Choroid plexus epithelial cell (primary cell): ENCODE data around the gene TTC8.
"Not testable (repeated sequence)": the region's sequence is repeated elsewhere in the genome, so short reads cannot be mapped to it uniquely, and the experiment has no call there.

Experiments
- DNase-seq: peaks from one replicate; pipeline ENCODE4 v3.0.0-alpha.2; 2010; ENCODE audit warnings: low read depth
- H3K4me3 ChIP-seq: 2 replicates; pipeline ENCODE4 v1.5.1; 2011; ENCODE audit warnings: low read depth, mild to moderate bottlenecking, control low read depth, low read length, moderate library complexity
- TF ChIP-seq, protein P1 (sequence below): conservative IDR thresholded peaks from 2 replicates; pipeline ENCODE4 v1.5.1; 2011; ENCODE audit warnings: low read depth, mild to moderate bottlenecking, control low read depth, inconsistent platforms, low read length, moderate library complexity

TTC8 gene

DNA sequence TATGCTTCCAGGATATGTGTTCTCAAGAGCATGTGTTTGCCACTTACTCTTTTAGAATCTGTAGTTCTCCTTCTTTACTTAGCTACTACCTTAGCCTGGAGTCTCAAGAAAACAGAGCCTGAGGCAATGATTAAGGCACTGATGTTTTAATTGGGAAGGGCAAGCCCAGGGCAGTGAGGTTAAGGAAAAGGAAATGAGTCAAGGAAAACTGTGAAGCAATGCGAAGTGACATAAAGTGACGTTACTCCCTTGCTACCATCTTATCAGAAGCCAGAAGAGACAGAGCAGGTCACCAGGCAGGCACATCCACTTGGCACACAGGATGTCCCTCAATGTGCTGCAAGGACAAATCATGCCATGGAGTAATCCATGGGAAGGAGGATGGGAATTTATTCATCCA is 20.4 kb upstream of the TTC8 start:
- DNase-seq: no peak
- TF ChIP-seq, protein P1, sequence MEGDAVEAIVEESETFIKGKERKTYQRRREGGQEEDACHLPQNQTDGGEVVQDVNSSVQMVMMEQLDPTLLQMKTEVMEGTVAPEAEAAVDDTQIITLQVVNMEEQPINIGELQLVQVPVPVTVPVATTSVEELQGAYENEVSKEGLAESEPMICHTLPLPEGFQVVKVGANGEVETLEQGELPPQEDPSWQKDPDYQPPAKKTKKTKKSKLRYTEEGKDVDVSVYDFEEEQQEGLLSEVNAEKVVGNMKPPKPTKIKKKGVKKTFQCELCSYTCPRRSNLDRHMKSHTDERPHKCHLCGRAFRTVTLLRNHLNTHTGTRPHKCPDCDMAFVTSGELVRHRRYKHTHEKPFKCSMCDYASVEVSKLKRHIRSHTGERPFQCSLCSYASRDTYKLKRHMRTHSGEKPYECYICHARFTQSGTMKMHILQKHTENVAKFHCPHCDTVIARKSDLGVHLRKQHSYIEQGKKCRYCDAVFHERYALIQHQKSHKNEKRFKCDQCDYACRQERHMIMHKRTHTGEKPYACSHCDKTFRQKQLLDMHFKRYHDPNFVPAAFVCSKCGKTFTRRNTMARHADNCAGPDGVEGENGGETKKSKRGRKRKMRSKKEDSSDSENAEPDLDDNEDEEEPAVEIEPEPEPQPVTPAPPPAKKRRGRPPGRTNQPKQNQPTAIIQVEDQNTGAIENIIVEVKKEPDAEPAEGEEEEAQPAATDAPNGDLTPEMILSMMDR: no peak
- no peak overlapping the region for H3K4me3 ChIP-seq

- no peak for DNase-seq
- TF ChIP-seq, protein P1: no peak
- H3K4me3 ChIP-seq: no peak overlapping the region
Measured at GRCh38 chr14:88804477-88804876, 20.0 kb upstream of the TTC8 start.

GRCh38 chr14:88808359-88808758 is 16.1 kb upstream of the TTC8 start:
- TF ChIP-seq, protein P1: no peak
- no peak overlapping the region for H3K4me3 ChIP-seq
- no peak for DNase-seq

DNA sequence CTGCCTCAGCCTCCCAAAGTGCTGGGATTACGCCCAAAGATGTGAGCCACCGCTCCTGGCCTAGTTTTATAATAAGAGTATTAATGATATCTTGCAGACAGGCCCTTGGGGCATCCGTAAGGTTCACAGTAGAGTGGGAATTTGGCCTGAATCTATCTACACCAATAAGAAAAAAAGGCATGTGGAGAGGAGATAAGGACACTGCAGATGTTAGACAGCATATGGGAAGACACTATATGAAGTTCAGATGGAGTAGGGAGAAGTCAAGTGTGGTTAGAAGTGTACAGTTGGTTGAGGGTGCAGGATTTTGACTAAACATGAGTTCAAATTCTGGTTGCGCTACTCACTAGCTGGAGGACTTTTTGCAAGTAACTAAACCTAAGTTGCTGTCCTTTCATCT is 8.5 kb upstream of the TTC8 start:
- TF ChIP-seq, protein P1: no peak
- no peak for DNase-seq

DNA sequence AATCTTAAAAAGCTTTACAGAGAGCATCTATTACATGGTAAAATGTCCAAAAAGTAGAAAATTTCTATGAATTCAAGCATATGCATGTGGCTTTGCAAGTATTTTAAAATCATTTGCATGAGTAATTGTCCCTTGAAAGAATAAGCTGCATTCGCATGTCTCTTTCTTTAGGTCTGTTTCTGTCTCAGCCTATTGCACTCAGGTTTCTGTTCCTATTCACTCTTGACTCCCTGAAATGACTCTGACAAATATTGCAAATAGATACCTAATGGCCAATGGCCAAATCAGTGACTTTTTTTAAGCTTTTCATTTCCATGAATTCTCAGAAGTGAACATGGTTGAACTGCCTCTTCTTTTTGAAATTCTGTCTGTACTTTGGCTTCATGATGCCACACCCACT is 6.4 kb upstream of the TTC8 start:
- no peak for DNase-seq
- TF ChIP-seq, protein P1: no peak
- H3K4me3 ChIP-seq: no peak overlapping the region

More for the DNA sequence above, 8.5 kb upstream of the TTC8 start:
- no peak overlapping the region for H3K4me3 ChIP-seq

GRCh38 chr14:88819674-88820073 is 4.8 kb upstream of the TTC8 start:
- H3K4me3 ChIP-seq, DNase-seq: not testable (repeated sequence)

DNA sequence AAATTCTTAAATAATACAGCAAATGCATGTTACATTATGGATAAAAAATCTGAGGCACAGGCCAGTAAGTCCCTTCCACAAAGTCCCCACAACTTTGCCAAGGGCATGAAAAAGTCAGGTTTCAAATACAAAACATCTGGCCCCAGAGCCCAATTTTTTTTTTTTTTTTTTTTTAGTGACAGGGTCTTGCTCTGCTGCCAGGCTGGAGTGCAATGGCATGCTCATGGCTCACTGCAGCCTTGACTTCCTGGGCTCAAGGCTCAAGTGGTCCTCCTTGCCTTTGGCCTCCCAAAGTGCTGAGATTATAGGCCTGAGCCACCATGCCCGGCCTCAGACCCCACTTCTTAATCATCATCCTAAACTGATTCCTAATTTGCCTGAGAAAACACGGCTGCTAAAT is 3.1 kb upstream of the TTC8 start:
- TF ChIP-seq, protein P1: no peak
- H3K4me3 ChIP-seq: no peak overlapping the region
- no peak for DNase-seq

- H3K4me3 ChIP-seq: no peak overlapping the region
- TF ChIP-seq, protein P1: no peak
- no peak for DNase-seq
Measured at GRCh38 chr14:88821888-88822287, 2.6 kb upstream of the TTC8 start.
